ENCODE measurements around the gene CAPN13.

GRCh38 chr2:30684516-30684915 lies 122.7 kb downstream of the CAPN13 start:
- TF ChIP-seq CTCF (IDR thresholded peaks at IDR 0.05; ENCODE audit: low read depth, low read length) = no peak
- TF ChIP-seq MYC (IDR thresholded peaks at IDR 0.05; ENCODE audit: low read depth, low read length) = no peak
- TF ChIP-seq POLR2A (IDR thresholded peaks at IDR 0.05; ENCODE audit: extremely low read depth, insufficient read length) = no peak
- no peak for TF ChIP-seq MAX (IDR thresholded peaks at IDR 0.05; ENCODE audit: low read depth, low read length)
